ENCODE measurements around the gene SYT7. TPM values are rescaled to one million over a fixed set of nuclear protein-coding genes. Genes with fewer than 3 reads are reported as not detected.

The SYT7 gene
- total RNA-seq, 4 donors from 2014 or later, result 5.4 to 8.4 (median 7.5) TPM

DNA sequence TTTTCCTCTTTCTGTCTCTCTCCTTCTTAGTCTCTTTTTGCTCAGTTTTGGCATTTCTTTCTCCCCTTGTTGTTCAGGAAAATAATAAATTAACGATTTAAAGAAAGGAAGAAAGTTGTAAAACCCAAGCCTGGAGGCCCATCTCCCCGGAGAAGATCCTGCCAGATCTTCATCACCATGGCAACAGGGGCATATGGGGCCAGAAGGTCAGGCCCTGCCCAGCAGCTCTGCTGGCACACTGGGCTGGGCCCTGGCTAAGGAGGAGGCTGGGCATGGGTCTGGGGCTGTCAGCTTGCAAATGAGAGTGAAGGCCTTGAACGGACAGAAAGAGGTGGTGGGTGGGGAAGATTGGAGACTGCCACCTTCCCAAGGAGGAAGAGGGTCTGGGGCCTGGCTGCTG is 69.5 kb downstream of the SYT7 start:
- TF ChIP-seq EP300 (IDR thresholded peaks at IDR 0.05) (no peak), POLR2A (IDR thresholded peaks at IDR 0.05) (no peak), POLR2AphosphoS5 (IDR thresholded peaks at IDR 0.05) (no peak)
- TF ChIP-seq, protein P1, sequence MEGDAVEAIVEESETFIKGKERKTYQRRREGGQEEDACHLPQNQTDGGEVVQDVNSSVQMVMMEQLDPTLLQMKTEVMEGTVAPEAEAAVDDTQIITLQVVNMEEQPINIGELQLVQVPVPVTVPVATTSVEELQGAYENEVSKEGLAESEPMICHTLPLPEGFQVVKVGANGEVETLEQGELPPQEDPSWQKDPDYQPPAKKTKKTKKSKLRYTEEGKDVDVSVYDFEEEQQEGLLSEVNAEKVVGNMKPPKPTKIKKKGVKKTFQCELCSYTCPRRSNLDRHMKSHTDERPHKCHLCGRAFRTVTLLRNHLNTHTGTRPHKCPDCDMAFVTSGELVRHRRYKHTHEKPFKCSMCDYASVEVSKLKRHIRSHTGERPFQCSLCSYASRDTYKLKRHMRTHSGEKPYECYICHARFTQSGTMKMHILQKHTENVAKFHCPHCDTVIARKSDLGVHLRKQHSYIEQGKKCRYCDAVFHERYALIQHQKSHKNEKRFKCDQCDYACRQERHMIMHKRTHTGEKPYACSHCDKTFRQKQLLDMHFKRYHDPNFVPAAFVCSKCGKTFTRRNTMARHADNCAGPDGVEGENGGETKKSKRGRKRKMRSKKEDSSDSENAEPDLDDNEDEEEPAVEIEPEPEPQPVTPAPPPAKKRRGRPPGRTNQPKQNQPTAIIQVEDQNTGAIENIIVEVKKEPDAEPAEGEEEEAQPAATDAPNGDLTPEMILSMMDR (IDR thresholded peaks at IDR 0.05), result no peak
- Histone ChIP-seq H3K27me3 (peaks cover 44% of the 10 kb centered on the region), H3K9me3 (no peaks in the 10 kb centered on the region), H3K4me1 (peaks cover 36% of the 10 kb centered on the region), H3K27ac (no peak overlapping the region), H3K36me3 (no peaks in the 10 kb centered on the region), H3K4me3 (no peak overlapping the region)
- no peak for DNase-seq (ENCODE audit: low spot score in 2 of 2)
- 43% methylated on average over 3 of the region's 3 CpGs for WGBS

DNA sequence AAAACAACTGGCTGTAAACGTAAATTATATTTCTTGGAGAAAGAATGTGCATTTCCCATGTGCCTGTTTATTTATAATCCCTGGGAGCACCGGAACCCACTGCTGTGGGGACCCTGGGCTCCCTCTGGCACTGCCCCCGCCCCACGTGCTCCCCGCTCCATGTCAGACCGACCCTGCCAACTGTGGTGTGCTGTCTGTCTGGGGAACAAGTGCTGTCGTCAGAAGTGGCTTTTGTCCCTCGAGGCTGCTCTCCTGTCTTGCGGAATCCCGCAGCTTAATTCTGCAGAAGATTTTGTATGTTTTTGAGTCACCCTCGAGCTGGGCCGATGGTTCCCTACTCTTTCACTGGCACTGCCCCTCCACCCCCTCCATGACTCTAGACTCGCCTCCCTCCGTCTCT is 69.9 kb downstream of the SYT7 start:
- no peak for TF ChIP-seq POLR2AphosphoS5 (IDR thresholded peaks at IDR 0.05)
- no peak for TF ChIP-seq POLR2A (IDR thresholded peaks at IDR 0.05)
- TF ChIP-seq EP300 (IDR thresholded peaks at IDR 0.05), result no peak
- TF ChIP-seq, protein P1 (IDR thresholded peaks at IDR 0.05), result no peak
- 74% methylated on average over 14 of the region's 14 CpGs for WGBS
- Histone ChIP-seq H3K27ac (no peak overlapping the region), H3K4me1 (peaks cover 34% of the 10 kb centered on the region), H3K4me3 (no peak overlapping the region), H3K36me3 (no peaks in the 10 kb centered on the region), H3K9me3 (no peaks in the 10 kb centered on the region), H3K27me3 (peaks cover 45% of the 10 kb centered on the region)
- DNase-seq (ENCODE audit: low spot score in 2 of 2), result no peak

DNA sequence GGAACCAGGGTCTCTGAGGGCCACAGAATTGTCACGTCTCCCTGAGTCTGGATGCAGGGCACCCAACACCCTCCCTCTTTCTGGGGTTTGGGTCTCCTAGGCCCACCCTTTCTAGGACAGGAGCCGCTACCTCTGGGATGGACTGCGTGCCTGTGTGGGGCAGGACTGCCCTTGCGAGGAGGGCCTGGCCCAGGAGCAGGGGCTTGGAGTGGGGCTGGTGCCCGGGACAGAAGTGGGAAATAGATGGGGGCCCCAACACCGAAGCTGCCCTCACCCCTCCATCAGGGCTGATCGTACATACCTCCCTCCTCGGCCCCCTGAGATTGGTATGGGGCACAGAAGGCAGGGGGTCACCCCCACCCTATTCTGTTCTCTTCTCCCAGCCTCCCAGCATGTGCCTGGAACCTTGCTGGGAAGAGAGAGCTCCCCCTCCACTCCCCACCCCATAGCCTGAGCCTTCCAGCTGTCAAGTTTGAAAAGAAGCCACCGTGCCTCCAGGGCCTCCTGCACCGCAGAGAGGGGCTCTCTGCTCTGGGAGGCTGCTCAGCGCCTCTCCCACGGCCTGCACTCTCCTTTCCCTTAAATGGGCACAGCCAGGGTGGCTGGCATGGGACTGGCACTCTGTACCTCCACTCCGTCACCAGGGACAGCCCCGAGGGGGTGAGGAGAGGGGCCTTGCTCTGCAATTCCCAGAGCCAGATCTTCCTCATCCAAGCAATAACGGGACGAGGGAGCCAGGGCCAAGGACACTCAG is 70.5 kb downstream of the SYT7 start:
- Histone ChIP-seq H3K4me1 (peaks cover 34% of the 10 kb centered on the region), H3K4me3 (no peak overlapping the region), H3K36me3 (no peaks in the 10 kb centered on the region), H3K27ac (peak overlapping the region; percentile 25), H3K27me3 (peaks cover 47% of the 10 kb centered on the region), H3K9me3 (no peaks in the 10 kb centered on the region)
- 72% methylated on average over 9 of the region's 16 CpGs for WGBS
- TF ChIP-seq EP300 (IDR thresholded peaks at IDR 0.05) (no peak), POLR2A (IDR thresholded peaks at IDR 0.05) (no peak), POLR2AphosphoS5 (IDR thresholded peaks at IDR 0.05) (no peak)
- TF ChIP-seq, protein P1 (IDR thresholded peaks at IDR 0.05), result no peak
- no peak for DNase-seq (ENCODE audit: low spot score in 2 of 2)

DNA sequence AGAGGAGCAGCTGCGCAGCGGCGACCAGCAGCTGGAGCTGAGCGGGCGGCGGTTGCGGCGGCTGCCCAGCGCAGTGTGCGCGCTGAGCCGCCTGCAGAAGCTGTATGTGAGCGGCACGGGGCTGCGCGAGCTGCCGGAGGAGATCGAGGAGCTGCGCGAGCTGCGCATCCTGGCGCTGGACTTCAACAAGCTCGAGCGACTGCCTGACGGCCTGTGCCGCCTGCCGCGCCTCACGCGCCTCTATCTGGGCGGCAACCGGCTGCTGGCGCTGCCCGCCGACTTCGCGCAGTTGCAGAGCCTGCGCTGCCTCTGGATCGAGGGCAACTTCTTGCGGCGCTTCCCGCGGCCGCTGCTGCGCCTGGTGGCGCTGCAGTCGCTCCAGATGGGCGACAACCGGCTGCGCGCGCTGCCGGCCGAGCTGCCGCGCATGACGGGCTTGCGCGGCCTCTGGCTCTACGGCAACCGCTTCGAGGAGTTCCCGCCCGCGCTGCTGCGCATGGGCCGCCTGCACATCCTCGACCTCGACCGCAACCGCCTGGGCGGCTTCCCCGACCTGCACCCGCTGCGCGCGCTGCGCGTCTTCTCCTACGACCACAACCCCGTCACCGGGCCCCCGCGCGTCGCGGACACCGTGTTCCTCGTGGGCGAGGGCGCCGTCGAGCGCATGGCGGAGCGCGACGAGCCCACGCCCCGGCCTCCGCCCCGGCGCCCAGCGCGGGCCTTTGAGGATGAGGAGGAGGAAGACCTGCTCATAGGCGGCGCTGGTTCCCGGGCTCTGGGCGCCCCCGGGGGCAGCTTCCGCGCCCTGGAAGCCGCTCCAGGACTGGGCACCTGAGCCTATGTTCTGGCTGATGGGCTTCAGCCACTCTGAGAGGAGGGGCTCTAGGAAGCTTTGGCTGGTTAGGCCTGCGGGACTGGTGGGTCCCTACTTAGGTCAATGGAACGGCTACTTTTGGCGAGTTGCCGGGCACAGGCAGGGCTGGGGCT is 71.5 kb downstream of the SYT7 start:
- no peak overlapping the region for H3K27ac ChIP-seq
- peaks cover 47% of the 10 kb centered on the region for H3K27me3 ChIP-seq
- H3K36me3 ChIP-seq, result no peaks in the 10 kb centered on the region
- WGBS, result 44% methylated on average over 10 of the region's 117 CpGs
- H3K9me3 ChIP-seq, result no peaks in the 10 kb centered on the region
- DNase-seq (ENCODE audit: low spot score in 2 of 2), result no peak
- TF ChIP-seq, protein P1 (IDR thresholded peaks at IDR 0.05), result peak; percentile 28 to 69
- TF ChIP-seq EP300 (IDR thresholded peaks at IDR 0.05) (no peak), POLR2AphosphoS5 (IDR thresholded peaks at IDR 0.05) (no peak), POLR2A (IDR thresholded peaks at IDR 0.05) (no peak)
- peaks cover 34% of the 10 kb centered on the region for H3K4me1 ChIP-seq
- H3K4me3 ChIP-seq, result peak overlapping the region; percentile 41
